ENCODE results near the gene ABCA1.

Gene ABCA1

GRCh38 chr9:104911032-104911607 lies 16.8 kb downstream of the ABCA1 start:
- TF ChIP-seq CTCF (IDR thresholded peaks at IDR 0.05; ENCODE audit: low read depth, low read length) = no peak
- no peak overlapping the region for H3K4me3 ChIP-seq (ENCODE audit: low read depth, low read length)

- no peak for TF ChIP-seq CTCF (IDR thresholded peaks at IDR 0.05; ENCODE audit: low read depth, low read length)
- no peak overlapping the region for H3K4me3 ChIP-seq (ENCODE audit: low read depth, low read length)
These were observed 20.5 kb downstream of the ABCA1 start for GRCh38 chr9:104907278-104907951.

GRCh38 chr9:104906441-104907277 lies 21.3 kb downstream of the ABCA1 start:
- no peak for TF ChIP-seq CTCF (IDR thresholded peaks at IDR 0.05; ENCODE audit: low read depth, low read length)
- no peak overlapping the region for H3K4me3 ChIP-seq (ENCODE audit: low read depth, low read length)

- no peak for TF ChIP-seq CTCF (IDR thresholded peaks at IDR 0.05; ENCODE audit: low read depth, low read length)
- no peak overlapping the region for H3K4me3 ChIP-seq (ENCODE audit: low read depth, low read length)
These were observed 22.0 kb downstream of the ABCA1 start for GRCh38 chr9:104905931-104906330.

- H3K4me3 ChIP-seq (ENCODE audit: low read depth, low read length) = no peak overlapping the region
- TF ChIP-seq CTCF (IDR thresholded peaks at IDR 0.05; ENCODE audit: low read depth, low read length) = no peak
These were observed 22.6 kb downstream of the ABCA1 start for GRCh38 chr9:104905153-104905901.

- no peak overlapping the region for H3K4me3 ChIP-seq (ENCODE audit: low read depth, low read length)
- no peak for TF ChIP-seq CTCF (IDR thresholded peaks at IDR 0.05; ENCODE audit: low read depth, low read length)
These were observed 24.3 kb downstream of the ABCA1 start for GRCh38 chr9:104903609-104904008.
